Endothelial cell of umbilical vein (primary cell): Measurements from ENCODE around the gene ARPC1A. TPM values are rescaled to one million over a fixed set of nuclear protein-coding genes. Genes with fewer than 3 reads are reported as not detected.
A peak's percentile ranks its signal among the peaks of the same experiment; 100 is the strongest.

Experiments used
- BruUV-seq: library from RNA; stranded (reverse); fragments of 400-500 nt; replicated peaks from 2 replicates; lab custom pipeline; 2021; lab: Mats Ljungman, UMichigan
- CTCF ChIA-PET: fragments of 300-600, 350-600 bp; sonication (Branson Sonifier 250); formaldehyde crosslinking; loops from one replicate; lab custom pipeline; 2021; ENCODE audit warnings: antibody characterized with exemption, inconsistent platforms; lab: Charles Lee
- POLR2A ChIA-PET: fragments of 300-600, 350-600 bp; sonication (Branson Sonifier 250); formaldehyde crosslinking; loops from one replicate; lab custom pipeline; 2021; ENCODE audit warnings: antibody characterized with exemption, inconsistent platforms; lab: Charles Lee
- DNase-seq: peaks from one replicate; pipeline ENCODE4 v3.0.0-alpha.2; 2011; ENCODE audit warnings: low read depth, low spot score
- FAIRE-seq: peaks from 2 replicates; lab custom pipeline; 2011; peaks lifted over from hg19 to GRCh38; lab: Jason Lieb, UNC
- H2AFZ ChIP-seq: 2 replicates; pipeline ENCODE4 v1.6.0; 2012; ENCODE audit warnings: low read depth, low read length, control low read depth, inconsistent platforms
- H3K27ac ChIP-seq: 2 replicates; pipeline ENCODE4 v1.5.1; 2011; ENCODE audit warnings: low read depth, mild to moderate bottlenecking, control low read depth, low read length, moderate library complexity; ENCODE audit not compliant: insufficient read depth
- H3K27me3 ChIP-seq, 2 experiments: 2 replicates each; pipeline versions ENCODE4 v1.6.0 to v1.6.1; 2011; ENCODE audit warnings: low read length in 2 of 2, mixed read lengths in 1 of 2; ENCODE audit not compliant: control insufficient read depth in 2 of 2, insufficient read depth in 2 of 2
- H3K36me3 ChIP-seq, 2 experiments: 2 replicates in 1 of 2; 3 replicates in 1 of 2; pipeline ENCODE4 v1.5.1; 2011; ENCODE audit warnings: low read length in 2 of 2, mild to moderate bottlenecking in 1 of 2, moderate library complexity in 1 of 2; ENCODE audit not compliant: control insufficient read depth in 2 of 2, insufficient read depth in 2 of 2; ENCODE audit errors: extremely low read depth in 1 of 2
- H3K4me1 ChIP-seq: 3 replicates; pipeline ENCODE4 v1.5.1; 2011; ENCODE audit warnings: mild to moderate bottlenecking, low read length; ENCODE audit not compliant: control insufficient read depth, insufficient read depth; ENCODE audit errors: extremely low read depth
- H3K4me2 ChIP-seq: 2 replicates; pipeline ENCODE4 v1.6.1; 2011; ENCODE audit warnings: low read length, control low read depth, mixed read lengths; ENCODE audit not compliant: insufficient read depth
- H3K4me3 ChIP-seq, 3 experiments: fragments of 200-600 bp in 1 of 3; sonication (generic), shearing (Covaris generic) in 1 of 3; replicated peaks in 1 of 3; 2 replicates each; pipeline ENCODE4 v1.5.1; 2011 to 2016; ENCODE audit warnings: control low read depth in 3 of 3, low read length in 3 of 3, mild to moderate bottlenecking in 2 of 3, inconsistent platforms in 1 of 3, low read depth in 1 of 3, moderate library complexity in 1 of 3; ENCODE audit not compliant: insufficient read depth in 1 of 3
- H3K79me2 ChIP-seq: 2 replicates; pipeline ENCODE4 v1.6.0; 2012; ENCODE audit warnings: low read length, inconsistent platforms; ENCODE audit not compliant: control insufficient read depth, insufficient read depth
- H3K9ac ChIP-seq: replicated peaks from 2 replicates; pipeline ENCODE3; 2011; ENCODE audit warnings: low read length, control low read depth; ENCODE audit not compliant: insufficient read depth; ENCODE audit errors: extremely low read depth
- H3K9me1 ChIP-seq: replicated peaks from 3 replicates; pipeline ENCODE4 v1.6.0; 2011; ENCODE audit warnings: mild to moderate bottlenecking, low read length; ENCODE audit not compliant: control insufficient read depth, insufficient read depth; ENCODE audit errors: extremely low read depth
- H3K9me3 ChIP-seq: replicated peaks from 2 replicates; pipeline ENCODE4 v1.5.1; 2012; ENCODE audit warnings: low read length, inconsistent platforms; ENCODE audit not compliant: control insufficient read depth, insufficient read depth
- H4K20me1 ChIP-seq: replicated peaks from 2 replicates; pipeline ENCODE3; 2011; ENCODE audit warnings: mild to moderate bottlenecking, low read length; ENCODE audit not compliant: control insufficient read depth, insufficient read depth; ENCODE audit errors: extremely low read depth
- CTCF ChIP-seq, 2 donors: IDR thresholded peaks; 1 replicate in 1 of 2; 2 replicates in 1 of 2; pipeline ENCODE4 v1.5.1; 2011; ENCODE audit warnings: low read length in 2 of 2, mild to moderate bottlenecking in 2 of 2, moderate library complexity in 2 of 2, control low read depth in 1 of 2, inconsistent platforms in 1 of 2, low read depth in 1 of 2; ENCODE audit not compliant: insufficient read depth in 1 of 2; ENCODE audit errors: extremely low read depth in 1 of 2
- FOS ChIP-seq: IDR thresholded peaks from 2 replicates; pipeline ENCODE4 v1.6.1; 2011; ENCODE audit warnings: mild to moderate bottlenecking, low read length, moderate library complexity, borderline replicate concordance; ENCODE audit not compliant: insufficient read depth
- JUN ChIP-seq: IDR thresholded peaks from 2 replicates; pipeline ENCODE4 v1.6.1; 2011; ENCODE audit warnings: borderline replicate concordance, low read depth; ENCODE audit not compliant: insufficient read length, insufficient read depth
- MAX ChIP-seq: IDR thresholded peaks from 2 replicates; pipeline ENCODE4 v1.6.1; 2011; ENCODE audit not compliant: insufficient read depth, insufficient read length
- MYC ChIP-seq: IDR thresholded peaks from one replicate; pipeline ENCODE4 v1.6.1; 2011; ENCODE audit warnings: mild to moderate bottlenecking, low read depth, low read length
- POLR2A ChIP-seq: IDR thresholded peaks from 2 replicates; pipeline ENCODE4 v1.6.1; 2012; ENCODE audit warnings: low read depth, mild to moderate bottlenecking, control low read depth, low read length
- POLR2AphosphoS5 ChIP-seq: IDR thresholded peaks from 2 replicates; pipeline ENCODE4 v1.6.1; 2012; ENCODE audit warnings: low read depth, mild to moderate bottlenecking, control low read depth, low read length, moderate library complexity; ENCODE audit not compliant: insufficient read depth
- dilution Hi-C: fragments of 300-500 bp; cut with MboI; formaldehyde crosslinking; loops from one replicate; pipeline ENCODE4 v1.15.0; 2019; ENCODE audit warnings: low sequenced_read_pairs; ENCODE audit not compliant: extremely low pct_ligation_motif_present
- intact Hi-C: fragments of 100-400 bp; cut with micrococcal nuclease; formaldehyde crosslinking; loops from one replicate; pipeline ENCODE4 v1.10.0; 2022
- polyA plus RNA-seq, 4 experiments: library from polyadenylated mRNA; depleted of rRNA in 3 of 4; stranded (reverse) in 3 of 4; unstranded in 1 of 4; fragments of >200 nt; gene quantifications; 2 replicates each; pipeline versions ENCODE4 v1.2.1 to v1.2.3, GENCODE V29; 2011 to 2012; ENCODE audit warnings: missing spikeins in 1 of 4
- total RNA-seq: library from RNA; stranded (reverse); gene quantifications from 2 replicates; pipeline ENCODE4 v1.2.3, GENCODE V29; 2021

The ARPC1A gene
- total and polyA plus RNA-seq, 2 donors (not counting 3 experiments of a cell fraction or from before 2014, with no cell fraction given) = 200 to 243 TPM

GRCh38 chr7:99387912-99388311, 62.2 kb downstream of the ARPC1A start:
- no peak for DNase-seq
- no TSS peak for BruUV-seq
- dilution Hi-C loops = no loop called here
- H2AFZ ChIP-seq = no peak overlapping the region
- peaks cover 18 to 43% of the 10 kb centered on the region in 2 experiments for H3K36me3 ChIP-seq
- no peak overlapping the region for H3K27ac ChIP-seq
- TF ChIP-seq POLR2A = no peak
- peak; percentile 11 for TF ChIP-seq POLR2AphosphoS5
- no peak for TF ChIP-seq CTCF (IDR thresholded peaks at IDR 0.05; ENCODE audit: extremely low read depth in 1 of 2, insufficient read depth in 1 of 2, low read depth in 1 of 2, low read length in 2 of 2)
- TF ChIP-seq JUN = no peak
- no peak for TF ChIP-seq MAX
- no peak for TF ChIP-seq FOS
- TF ChIP-seq MYC = no peak
- no peak overlapping the region for H3K9ac ChIP-seq
- no peak overlapping the region for H3K4me3 ChIP-seq
- peaks cover 12% of the 10 kb centered on the region for H3K4me1 ChIP-seq
- no peak overlapping the region for H3K4me2 ChIP-seq
- ChIA-PET POLR2A (interaction anchor here (2.1 kb wide), 1 partner anchor 21 kb away, joined by 4 read pairs; the partner anchor contains the start of gene BUD31), CTCF (interaction anchor here (1.2 to 2.4 kb wide), 2 partner anchors 21 to 24 kb away, joined by 3 to 26 read pairs; partner anchors contain the start of genes BUD31 and PDAP1)
- no peaks in the 10 kb centered on the region for H3K9me3 ChIP-seq
- no peak for FAIRE-seq
- H3K27me3 ChIP-seq = no peaks in the 10 kb centered on the region
- intact Hi-C loops = loop anchor here (1.0 kb wide), 2 partner anchors 9 to 23 kb away; no protein-coding TSS in a partner anchor
- H3K9me1 ChIP-seq = no peaks in the 10 kb centered on the region
- peaks cover 27% of the 10 kb centered on the region for H3K79me2 ChIP-seq
- H4K20me1 ChIP-seq = no peaks in the 10 kb centered on the region
